GM13976 (cell line): ENCODE measurements around the gene GABBR2.
"Not testable (repeated sequence)": the region's sequence is repeated elsewhere in the genome, so short reads cannot be mapped to it uniquely, and the experiment has no call there.

Experiments
- DNase-seq: peaks from one replicate; pipeline ENCODE4 v3.0.0; 2012; ENCODE audit warnings: low spot score
- in situ Hi-C: fragments of 300-500 bp; cut with MboI; formaldehyde crosslinking; loops from one replicate; pipeline ENCODE4 v1.12.0; 2022; ENCODE audit warnings: low sequenced_read_pairs, mixed read lengths, inconsistent platforms; ENCODE audit not compliant: unreplicated experiment
- TF ChIP-seq, protein P1 (sequence below): IDR thresholded peaks from 2 replicates; pipeline ENCODE4 v1.5.1; 2012; ENCODE audit warnings: borderline replicate concordance, mild to moderate bottlenecking; ENCODE audit not compliant: insufficient read depth; ENCODE audit errors: extremely low read depth, missing control alignments, control extremely low read depth

The GABBR2 gene

DNA sequence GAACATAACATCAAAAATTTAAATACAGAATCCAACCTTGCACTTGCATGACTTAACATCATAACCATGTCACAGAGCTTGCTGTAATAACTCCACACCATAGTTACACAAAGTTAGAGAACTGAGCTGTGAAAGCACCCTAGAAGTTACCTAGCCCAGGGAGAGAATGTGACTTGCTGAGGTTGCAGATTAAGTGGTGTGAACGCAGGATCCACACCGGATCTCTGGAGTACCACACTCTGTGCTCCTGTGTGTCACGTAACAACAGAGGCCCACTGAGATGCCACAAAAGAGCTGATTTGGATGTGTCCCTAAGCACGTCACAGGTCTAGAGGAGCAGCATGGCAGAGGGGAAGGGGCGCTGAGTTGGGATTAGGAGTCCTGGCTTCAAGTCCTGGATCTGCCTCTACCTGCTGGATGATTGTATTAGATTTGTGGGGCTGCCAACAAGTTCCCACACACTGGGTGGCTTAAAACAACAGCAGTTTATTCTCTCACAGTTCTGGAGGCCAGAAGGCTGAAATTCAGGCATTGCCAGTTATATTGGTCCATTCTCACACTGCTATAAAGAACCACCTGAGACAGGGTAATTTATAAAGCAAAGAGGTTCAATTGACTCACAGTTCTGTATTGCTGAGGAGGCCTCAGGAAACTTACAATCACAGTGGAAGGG is 240.0 kb downstream of the GABBR2 start:
- no peak for DNase-seq
- in situ Hi-C loops: no loop called here
- TF ChIP-seq, protein P1, sequence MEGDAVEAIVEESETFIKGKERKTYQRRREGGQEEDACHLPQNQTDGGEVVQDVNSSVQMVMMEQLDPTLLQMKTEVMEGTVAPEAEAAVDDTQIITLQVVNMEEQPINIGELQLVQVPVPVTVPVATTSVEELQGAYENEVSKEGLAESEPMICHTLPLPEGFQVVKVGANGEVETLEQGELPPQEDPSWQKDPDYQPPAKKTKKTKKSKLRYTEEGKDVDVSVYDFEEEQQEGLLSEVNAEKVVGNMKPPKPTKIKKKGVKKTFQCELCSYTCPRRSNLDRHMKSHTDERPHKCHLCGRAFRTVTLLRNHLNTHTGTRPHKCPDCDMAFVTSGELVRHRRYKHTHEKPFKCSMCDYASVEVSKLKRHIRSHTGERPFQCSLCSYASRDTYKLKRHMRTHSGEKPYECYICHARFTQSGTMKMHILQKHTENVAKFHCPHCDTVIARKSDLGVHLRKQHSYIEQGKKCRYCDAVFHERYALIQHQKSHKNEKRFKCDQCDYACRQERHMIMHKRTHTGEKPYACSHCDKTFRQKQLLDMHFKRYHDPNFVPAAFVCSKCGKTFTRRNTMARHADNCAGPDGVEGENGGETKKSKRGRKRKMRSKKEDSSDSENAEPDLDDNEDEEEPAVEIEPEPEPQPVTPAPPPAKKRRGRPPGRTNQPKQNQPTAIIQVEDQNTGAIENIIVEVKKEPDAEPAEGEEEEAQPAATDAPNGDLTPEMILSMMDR: no peak

DNA sequence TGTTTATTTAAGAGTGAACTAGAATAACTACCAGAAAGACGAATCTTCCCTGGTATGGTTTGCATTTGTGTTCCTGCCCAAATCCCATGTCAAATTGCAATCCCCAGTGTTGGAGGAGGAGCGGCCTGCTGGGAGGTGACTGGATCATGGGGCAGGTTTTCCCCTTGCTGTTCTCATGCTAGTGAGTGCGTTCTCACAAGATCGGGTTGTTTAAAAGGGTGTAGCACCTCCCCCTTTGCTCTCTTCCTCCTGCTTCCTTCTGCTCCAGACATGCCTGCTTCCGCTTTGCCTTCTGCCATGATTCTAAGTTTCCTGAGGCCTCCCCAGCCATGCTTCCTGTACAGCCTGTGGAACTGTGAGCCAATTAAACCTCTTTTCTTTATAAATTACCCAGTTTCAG is 242.9 kb downstream of the GABBR2 start:
- no peak for DNase-seq
- TF ChIP-seq, protein P1: no peak
- in situ Hi-C loops: no loop called here

DNA sequence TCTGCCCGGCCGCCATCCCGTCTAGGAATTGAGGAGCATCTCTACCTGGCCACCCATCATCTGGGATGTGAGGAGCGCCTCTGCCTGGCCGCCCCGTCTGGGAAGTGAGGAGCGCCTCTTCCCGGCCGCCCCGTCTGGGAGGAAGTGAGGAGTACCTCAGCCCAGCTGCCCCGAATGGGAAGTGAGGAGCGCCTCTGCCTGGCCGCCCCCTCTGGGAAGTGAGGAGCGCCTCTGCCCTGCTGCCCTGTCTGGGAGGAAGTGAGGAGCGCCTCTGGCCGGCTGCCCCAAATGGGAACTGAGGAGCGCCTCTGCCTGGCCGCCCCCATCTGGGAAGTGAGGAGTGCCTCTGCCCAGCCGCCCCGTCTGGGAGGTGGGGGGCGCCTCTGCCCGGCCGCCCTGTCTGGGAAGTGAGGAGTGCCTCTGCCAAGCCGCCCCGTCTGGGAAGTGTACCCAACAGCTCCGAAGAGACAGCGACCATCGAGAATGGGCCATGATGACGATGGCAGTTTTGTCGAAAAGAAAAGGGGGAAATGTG is 244.5 kb downstream of the GABBR2 start:
- DNase-seq, in situ Hi-C loops: not testable (repeated sequence)

DNA sequence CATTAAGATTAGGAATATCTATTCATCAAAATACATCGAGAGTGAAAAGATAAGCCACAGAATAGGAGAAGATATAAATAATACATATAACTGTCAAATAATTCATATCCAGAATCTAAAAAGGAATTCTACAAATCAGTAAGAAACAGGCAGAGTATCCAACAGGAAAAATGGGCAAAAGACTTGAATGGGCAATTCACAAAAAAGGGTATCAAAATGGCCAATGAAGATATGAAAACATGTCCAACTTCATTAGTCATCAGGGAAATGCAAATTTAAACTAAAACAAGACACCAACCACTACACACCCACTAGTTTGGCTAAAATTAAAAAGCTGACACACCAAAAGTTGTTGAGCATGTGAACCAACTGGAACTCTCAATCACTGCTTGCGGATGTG is 246.4 kb downstream of the GABBR2 start:
- DNase-seq: no peak
- in situ Hi-C loops: no loop called here
- TF ChIP-seq, protein P1: no peak

DNA sequence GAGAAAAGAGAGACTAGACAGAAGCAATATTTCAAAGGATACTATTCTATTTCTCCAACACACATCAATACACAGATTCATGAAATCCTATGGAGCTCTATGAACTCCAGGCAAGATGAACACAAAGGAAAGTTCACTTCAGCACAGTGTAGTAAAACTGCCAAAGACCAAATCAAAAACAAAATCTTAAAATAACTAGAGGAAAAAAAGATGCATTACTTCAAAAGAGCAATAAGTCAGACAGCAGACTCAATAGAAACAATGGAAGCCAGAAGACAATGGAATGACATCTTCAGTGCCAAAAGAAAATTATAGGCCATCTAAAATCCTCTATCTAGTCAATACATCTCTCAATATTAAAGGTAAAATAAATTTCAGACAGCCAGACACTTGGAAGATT is 248.0 kb downstream of the GABBR2 start:
- DNase-seq: no peak
- in situ Hi-C loops: no loop called here
- TF ChIP-seq, protein P1: no peak

DNA sequence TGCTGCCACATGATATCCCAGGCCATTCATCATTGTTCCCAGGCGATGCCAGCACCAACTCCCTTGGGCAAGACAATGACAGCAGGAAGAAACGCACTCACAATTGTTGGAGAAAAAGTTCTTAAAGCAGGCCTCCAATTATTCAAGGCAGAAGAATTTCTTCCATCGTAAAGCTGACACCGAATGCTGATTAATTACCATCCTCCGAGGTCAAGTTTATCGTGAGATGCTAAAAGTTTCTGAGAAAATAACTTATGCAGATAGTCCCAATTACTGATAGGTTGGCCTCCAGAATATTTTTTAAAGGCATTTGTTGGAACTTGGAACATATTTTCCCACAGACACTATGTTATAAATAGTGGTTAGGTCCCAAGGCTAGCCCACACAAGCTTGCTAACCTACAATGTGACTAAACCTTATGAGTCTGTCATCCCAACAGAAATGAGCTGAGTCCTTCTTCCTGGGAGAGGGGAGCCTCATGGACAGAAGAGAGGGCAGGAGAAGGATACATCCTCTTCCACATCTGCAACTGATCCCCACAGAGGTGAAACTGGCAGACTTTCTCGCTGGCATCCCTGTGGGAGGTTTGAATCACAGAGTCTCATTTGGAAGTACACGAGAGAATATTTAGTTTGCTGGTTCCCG is 250.9 kb downstream of the GABBR2 start:
- DNase-seq: no peak
- in situ Hi-C loops: no loop called here
- TF ChIP-seq, protein P1: no peak

DNA sequence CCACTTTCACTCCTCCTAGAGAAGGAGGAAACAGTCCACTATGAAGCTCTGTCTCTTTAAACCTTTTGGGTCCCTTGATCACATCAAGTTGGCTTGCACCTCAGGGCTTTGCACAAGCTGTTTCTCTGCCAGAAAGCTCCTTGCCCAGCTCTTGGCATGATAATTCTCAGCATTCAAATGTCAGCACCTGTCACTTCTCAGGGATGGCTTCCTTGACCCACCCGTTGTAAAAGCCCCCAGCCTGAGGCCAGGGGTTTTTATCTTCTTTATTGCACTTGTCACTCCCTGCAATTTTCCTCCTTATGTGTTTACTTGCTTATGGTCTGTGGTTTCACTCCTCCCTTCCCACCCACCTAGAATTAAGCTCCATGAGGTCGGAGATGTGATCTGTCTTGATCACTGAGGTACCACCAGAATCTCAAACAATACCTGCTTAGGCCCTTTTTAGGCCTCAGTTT is 252.6 kb downstream of the GABBR2 start:
- in situ Hi-C loops: no loop called here
- DNase-seq: no peak
- TF ChIP-seq, protein P1: no peak
